Mesenchymal stem cell (in vitro differentiated cells and primary cell): Measurements from ENCODE around the gene KCNJ10.
A peak's percentile ranks its signal among the peaks of the same experiment; 100 is the strongest.
"Not testable (repeated sequence)": the region's sequence is repeated elsewhere in the genome, so short reads cannot be mapped to it uniquely, and the experiment has no call there.

ENCODE experiments used
- DNase-seq: peaks from one replicate; pipeline ENCODE4 v3.0.0-alpha.2; 2013
- H2AFZ ChIP-seq: one replicate; pipeline ENCODE4 v1.6.1; 2013; ENCODE audit warnings: low read depth, mild to moderate bottlenecking, control low read depth, inconsistent platforms, low read length, moderate library complexity
- H2AK5ac ChIP-seq: 2 replicates; pipeline ENCODE4 v1.6.1; 2013; ENCODE audit warnings: low read length, moderate library complexity, mild to moderate bottlenecking, inconsistent platforms; ENCODE audit not compliant: severe bottlenecking
- H2BK120ac ChIP-seq: one replicate; pipeline ENCODE4 v1.6.1; 2013; ENCODE audit warnings: low read depth, mild to moderate bottlenecking, inconsistent platforms, low read length, moderate library complexity
- H2BK12ac ChIP-seq, 2 experiments: one replicate each; pipeline ENCODE4 v1.6.1; 2013; ENCODE audit warnings: inconsistent platforms in 2 of 2, low read length in 2 of 2, mild to moderate bottlenecking in 2 of 2, moderate library complexity in 2 of 2, control low read depth in 1 of 2
- H2BK15ac ChIP-seq: one replicate; pipeline ENCODE4 v1.6.1; 2013; ENCODE audit warnings: mild to moderate bottlenecking, low read depth, inconsistent platforms; ENCODE audit not compliant: poor library complexity, severe bottlenecking
- H2BK5ac ChIP-seq: 2 replicates; pipeline ENCODE4 v1.6.1; 2013; ENCODE audit warnings: low read depth, mild to moderate bottlenecking, low read length, control low read depth, inconsistent platforms; ENCODE audit not compliant: poor library complexity, severe bottlenecking
- H3K14ac ChIP-seq, 2 experiments: one replicate each; pipeline ENCODE4 v1.6.1; 2013; ENCODE audit warnings: inconsistent platforms in 2 of 2, low read length in 2 of 2, control low read depth in 1 of 2, mild to moderate bottlenecking in 1 of 2, moderate library complexity in 1 of 2
- H3K18ac ChIP-seq, 2 experiments: one replicate each; pipeline ENCODE4 v1.6.1; 2013; ENCODE audit warnings: inconsistent platforms in 2 of 2, low read length in 2 of 2, control low read depth in 1 of 2, low read depth in 1 of 2, mild to moderate bottlenecking in 1 of 2
- H3K23ac ChIP-seq, 2 experiments: one replicate each; pipeline ENCODE4 v1.6.1; 2013; ENCODE audit warnings: inconsistent platforms in 2 of 2, low read length in 2 of 2, mild to moderate bottlenecking in 2 of 2, moderate library complexity in 2 of 2, control low read depth in 1 of 2
- H3K27ac ChIP-seq: 2 replicates; pipeline ENCODE4 v1.5.1; 2013; ENCODE audit warnings: mild to moderate bottlenecking, moderate library complexity, low read length, control low read depth, inconsistent platforms; ENCODE audit not compliant: poor library complexity, severe bottlenecking
- H3K27me3 ChIP-seq, 2 experiments: 2 replicates each; pipeline versions ENCODE4 v1.6.1 to v1.7.0; 2013; ENCODE audit warnings: low read length in 2 of 2, mild to moderate bottlenecking in 2 of 2, moderate library complexity in 2 of 2, control low read depth in 1 of 2, inconsistent platforms in 1 of 2; ENCODE audit not compliant: control insufficient read depth in 1 of 2, insufficient read depth in 1 of 2
- H3K36me3 ChIP-seq, 2 experiments: 2 replicates each; pipeline versions ENCODE4 v1.6.1 to v1.7.0; 2013; ENCODE audit warnings: low read length in 2 of 2, control low read depth in 1 of 2, inconsistent platforms in 1 of 2, low read depth in 1 of 2, mild to moderate bottlenecking in 1 of 2; ENCODE audit not compliant: insufficient read depth in 2 of 2, control insufficient read depth in 1 of 2
- H3K4ac ChIP-seq, 2 experiments: one replicate each; pipeline ENCODE4 v1.6.1; 2013; ENCODE audit warnings: inconsistent platforms in 2 of 2, low read length in 2 of 2, mild to moderate bottlenecking in 2 of 2, moderate library complexity in 2 of 2, control low read depth in 1 of 2, low read depth in 1 of 2
- H3K4me1 ChIP-seq: 2 replicates; pipeline ENCODE4 v1.6.1; 2013; ENCODE audit warnings: low read depth, low read length, control low read depth; ENCODE audit not compliant: control insufficient read depth, insufficient read depth
- H3K4me2 ChIP-seq: 2 replicates; pipeline ENCODE4 v1.6.1; 2013; ENCODE audit warnings: low read length, mild to moderate bottlenecking, inconsistent platforms; ENCODE audit not compliant: poor library complexity, severe bottlenecking
- H3K4me3 ChIP-seq, 2 experiments: 2 replicates each; pipeline versions ENCODE4 v1.5.1 to v1.7.0; 2013; ENCODE audit warnings: low read length in 2 of 2, mild to moderate bottlenecking in 2 of 2, control low read depth in 1 of 2, low read depth in 1 of 2; ENCODE audit not compliant: insufficient read depth in 1 of 2
- H3K79me1 ChIP-seq: replicated peaks from 2 replicates; pipeline ENCODE4 v1.6.1; 2013; ENCODE audit warnings: mild to moderate bottlenecking, control low read depth, low read length, inconsistent platforms; ENCODE audit not compliant: poor library complexity, severe bottlenecking
- H3K9ac ChIP-seq: 2 replicates; pipeline ENCODE4 v1.7.0; 2013; ENCODE audit warnings: mild to moderate bottlenecking, low read length, moderate library complexity
- H3K9me3 ChIP-seq: 2 replicates; pipeline ENCODE4 v1.7.0; 2013; ENCODE audit warnings: mild to moderate bottlenecking, low read length; ENCODE audit not compliant: control insufficient read depth
- H4K8ac ChIP-seq: one replicate; pipeline ENCODE4 v1.6.1; 2013; ENCODE audit warnings: inconsistent platforms, mild to moderate bottlenecking, low read length, moderate library complexity
- H4K91ac ChIP-seq: one replicate; pipeline ENCODE4 v1.6.1; 2013; ENCODE audit warnings: mild to moderate bottlenecking, low read length, inconsistent platforms
- WGBS: methylation state at CpG from one replicate; pipeline ENCODE4 v1.1.7; 2013; ENCODE audit warnings: mixed read lengths; 5-methylcytosine and 5-hydroxymethylcytosine counted together

The KCNJ10 gene

GRCh38 chr1:160112357-160112756 is 42.4 kb upstream of the KCNJ10 start:
- no peak overlapping the region for H3K4me3 ChIP-seq
- no peak overlapping the region for H3K9ac ChIP-seq
- H3K79me1 ChIP-seq, result no peaks in the 10 kb centered on the region
- no peak overlapping the region for H2BK5ac ChIP-seq
- H3K9me3 ChIP-seq, result no peaks in the 10 kb centered on the region
- H3K4me2 ChIP-seq, result no peak overlapping the region
- no peak overlapping the region for H2BK15ac ChIP-seq
- no peak overlapping the region for H3K27ac ChIP-seq
- no peak overlapping the region for H2AK5ac ChIP-seq
- H4K91ac ChIP-seq, result no peak overlapping the region
- no peak overlapping the region for H3K23ac ChIP-seq
- no peak for DNase-seq
- WGBS, result 91% methylated on average over 11 of the region's 12 CpGs
- H3K4ac ChIP-seq, result no peak overlapping the region
- H2AFZ ChIP-seq, result no peak overlapping the region
- H2BK12ac ChIP-seq, result no peak overlapping the region
- no peaks in the 10 kb centered on the region for H3K36me3 ChIP-seq
- H4K8ac ChIP-seq, result no peak overlapping the region
- no peak overlapping the region for H3K14ac ChIP-seq
- no peak overlapping the region for H3K18ac ChIP-seq
- H3K4me1 ChIP-seq, result peaks cover 15% of the 10 kb centered on the region
- peaks cover 45 to 75% of the 10 kb centered on the region in 2 experiments for H3K27me3 ChIP-seq
- H2BK120ac ChIP-seq, result no peak overlapping the region

- H3K27me3 ChIP-seq, result peaks cover 45 to 75% of the 10 kb centered on the region in 2 experiments
- H3K18ac ChIP-seq, H3K79me1 ChIP-seq, H3K4me1 ChIP-seq, H3K9me3 ChIP-seq, H2BK120ac ChIP-seq, H2BK15ac ChIP-seq, H3K14ac ChIP-seq, H3K9ac ChIP-seq, H3K27ac ChIP-seq, H2BK5ac ChIP-seq, H3K23ac ChIP-seq, H2BK12ac ChIP-seq, H3K4me3 ChIP-seq, H3K4ac ChIP-seq, H2AFZ ChIP-seq, H3K4me2 ChIP-seq, H4K91ac ChIP-seq, H2AK5ac ChIP-seq, DNase-seq, H3K36me3 ChIP-seq, H4K8ac ChIP-seq: not testable (repeated sequence)
- WGBS, result 94% methylated on average over 8 of the region's 10 CpGs
Measured at GRCh38 chr1:160111462-160111861, 41.5 kb upstream of the KCNJ10 start.

GRCh38 chr1:160109686-160110085 is 39.7 kb upstream of the KCNJ10 start:
- H3K18ac ChIP-seq, result no peak overlapping the region
- no peaks in the 10 kb centered on the region for H3K9me3 ChIP-seq
- H2AFZ ChIP-seq, result no peak overlapping the region
- H3K27me3 ChIP-seq, result peaks cover 35 to 67% of the 10 kb centered on the region in 2 experiments
- no peak overlapping the region for H2AK5ac ChIP-seq
- no peaks in the 10 kb centered on the region for H3K79me1 ChIP-seq
- H3K27ac ChIP-seq, result no peak overlapping the region
- no peak overlapping the region for H3K23ac ChIP-seq
- no peak overlapping the region for H3K14ac ChIP-seq
- H2BK120ac ChIP-seq, result no peak overlapping the region
- H2BK15ac ChIP-seq, result no peak overlapping the region
- no peak overlapping the region for H3K4me2 ChIP-seq
- no peak overlapping the region for H4K91ac ChIP-seq
- H3K4me1 ChIP-seq, result peaks cover 9% of the 10 kb centered on the region
- H3K36me3 ChIP-seq, result no peaks in the 10 kb centered on the region
- no peak overlapping the region for H3K9ac ChIP-seq
- H2BK12ac ChIP-seq, result no peak overlapping the region
- WGBS, result 88% methylated on average over 4 of the region's 4 CpGs
- no peak for DNase-seq
- no peak overlapping the region for H4K8ac ChIP-seq
- no peak overlapping the region for H2BK5ac ChIP-seq
- H3K4ac ChIP-seq, result no peak overlapping the region
- no peak overlapping the region for H3K4me3 ChIP-seq

GRCh38 chr1:160108888-160109662 is 39.1 kb upstream of the KCNJ10 start:
- Histone ChIP-seq H2BK120ac (no peak overlapping the region), H2BK5ac (no peak overlapping the region), H3K14ac (no peak overlapping the region), H3K9me3 (no peaks in the 10 kb centered on the region), H4K8ac (no peak overlapping the region), H3K4me1 (peaks cover 13% of the 10 kb centered on the region), H2AK5ac (no peak overlapping the region), H3K4ac (no peak overlapping the region), H3K27ac (no peak overlapping the region), H3K9ac (no peak overlapping the region), H3K23ac (no peak overlapping the region), H3K79me1 (no peaks in the 10 kb centered on the region), H3K4me2 (no peak overlapping the region), H2AFZ (no peak overlapping the region), H3K27me3 (peaks cover 32 to 63% of the 10 kb centered on the region in 2 experiments), H2BK12ac (no peak overlapping the region), H2BK15ac (no peak overlapping the region), H3K4me3 (no peak overlapping the region), H4K91ac (no peak overlapping the region), H3K36me3 (no peaks in the 10 kb centered on the region), H3K18ac (no peak overlapping the region)
- 23% methylated on average over 4 of the region's 6 CpGs for WGBS
- peak; percentile 52 for DNase-seq
